ENCODE results near the gene MINDY4.

DNA sequence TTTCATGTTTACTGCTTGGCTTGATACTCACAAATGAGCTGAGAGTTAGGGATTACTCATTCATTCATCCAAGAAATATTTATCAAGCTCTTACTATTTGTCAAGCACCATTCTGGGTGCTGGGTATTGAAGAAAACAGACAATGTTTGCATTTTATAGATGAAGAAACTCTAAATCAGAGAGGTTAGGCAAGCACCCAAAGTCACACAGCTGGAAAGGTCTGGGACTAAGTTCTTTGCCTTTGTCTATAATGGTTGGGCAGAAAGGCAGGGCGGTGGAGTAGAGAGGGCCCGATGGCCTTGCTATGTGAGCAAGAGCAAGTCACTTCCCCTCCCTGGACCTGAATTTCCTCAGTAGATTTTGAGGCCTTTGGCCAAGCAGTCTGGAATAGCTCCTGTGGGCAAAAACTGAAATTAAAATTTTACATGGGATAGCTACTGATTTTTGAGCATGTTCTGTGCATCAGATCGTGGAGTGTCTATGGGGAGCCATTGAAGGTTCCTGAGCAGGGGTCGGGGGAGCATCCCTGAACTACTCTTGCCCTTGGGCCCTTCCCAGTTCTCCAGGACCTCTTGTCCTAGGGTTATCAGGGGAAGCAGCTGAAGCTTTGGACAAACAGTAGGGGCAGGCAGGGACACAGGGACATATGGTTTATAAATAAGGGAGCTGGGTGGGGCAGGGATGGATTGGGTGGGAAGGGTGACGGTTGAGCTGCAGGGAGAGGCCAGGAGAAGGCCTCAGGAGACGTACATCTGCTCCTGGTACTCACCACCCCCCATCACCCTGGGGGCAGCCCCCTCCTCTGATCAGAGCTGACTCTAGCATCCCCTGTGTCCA lies 163.7 kb downstream of the MINDY4 start:
- TF ChIP-seq POLR2AphosphoS5 (IDR thresholded peaks at IDR 0.05) (no peak), POLR2A (IDR thresholded peaks at IDR 0.05; ENCODE audit: low read depth) (no peak)
- TF ChIP-seq, protein P1, sequence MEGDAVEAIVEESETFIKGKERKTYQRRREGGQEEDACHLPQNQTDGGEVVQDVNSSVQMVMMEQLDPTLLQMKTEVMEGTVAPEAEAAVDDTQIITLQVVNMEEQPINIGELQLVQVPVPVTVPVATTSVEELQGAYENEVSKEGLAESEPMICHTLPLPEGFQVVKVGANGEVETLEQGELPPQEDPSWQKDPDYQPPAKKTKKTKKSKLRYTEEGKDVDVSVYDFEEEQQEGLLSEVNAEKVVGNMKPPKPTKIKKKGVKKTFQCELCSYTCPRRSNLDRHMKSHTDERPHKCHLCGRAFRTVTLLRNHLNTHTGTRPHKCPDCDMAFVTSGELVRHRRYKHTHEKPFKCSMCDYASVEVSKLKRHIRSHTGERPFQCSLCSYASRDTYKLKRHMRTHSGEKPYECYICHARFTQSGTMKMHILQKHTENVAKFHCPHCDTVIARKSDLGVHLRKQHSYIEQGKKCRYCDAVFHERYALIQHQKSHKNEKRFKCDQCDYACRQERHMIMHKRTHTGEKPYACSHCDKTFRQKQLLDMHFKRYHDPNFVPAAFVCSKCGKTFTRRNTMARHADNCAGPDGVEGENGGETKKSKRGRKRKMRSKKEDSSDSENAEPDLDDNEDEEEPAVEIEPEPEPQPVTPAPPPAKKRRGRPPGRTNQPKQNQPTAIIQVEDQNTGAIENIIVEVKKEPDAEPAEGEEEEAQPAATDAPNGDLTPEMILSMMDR (IDR thresholded peaks at IDR 0.05): no peak
